22Rv1 (cell line): ENCODE results near the gene NLGN2.

Experiments used
- CTCF ChIP-seq: fragments of 450-650 bp; IDR thresholded peaks from 2 replicates; pipeline ENCODE4 v1.5.1; 2017; ENCODE audit warnings: mild to moderate bottlenecking
- ZFX ChIP-seq: fragments of 450-650 bp; IDR thresholded peaks from 2 replicates; pipeline ENCODE4 v1.6.1; 2017; ENCODE audit warnings: antibody characterized with exemption, borderline replicate concordance

- TF ChIP-seq CTCF (no peak), ZFX (no peak)
Observed at GRCh38 chr17:7416323-7416722, 8.7 kb downstream of the NLGN2 start.
